ENCODE results near the gene MAN1A1. TPM values are rescaled to one million over a fixed set of nuclear protein-coding genes. Genes with fewer than 3 reads are reported as not detected.

The MAN1A1 gene
- total RNA-seq, 2 donors from 2014 or later: 24.8 to 35.8 TPM

- no peaks in the 10 kb centered on the region for H3K9me3 ChIP-seq
- no peaks in the 10 kb centered on the region for H3K27me3 ChIP-seq
- H3K4me1 ChIP-seq: no peaks in the 10 kb centered on the region
- TF ChIP-seq, protein P1, sequence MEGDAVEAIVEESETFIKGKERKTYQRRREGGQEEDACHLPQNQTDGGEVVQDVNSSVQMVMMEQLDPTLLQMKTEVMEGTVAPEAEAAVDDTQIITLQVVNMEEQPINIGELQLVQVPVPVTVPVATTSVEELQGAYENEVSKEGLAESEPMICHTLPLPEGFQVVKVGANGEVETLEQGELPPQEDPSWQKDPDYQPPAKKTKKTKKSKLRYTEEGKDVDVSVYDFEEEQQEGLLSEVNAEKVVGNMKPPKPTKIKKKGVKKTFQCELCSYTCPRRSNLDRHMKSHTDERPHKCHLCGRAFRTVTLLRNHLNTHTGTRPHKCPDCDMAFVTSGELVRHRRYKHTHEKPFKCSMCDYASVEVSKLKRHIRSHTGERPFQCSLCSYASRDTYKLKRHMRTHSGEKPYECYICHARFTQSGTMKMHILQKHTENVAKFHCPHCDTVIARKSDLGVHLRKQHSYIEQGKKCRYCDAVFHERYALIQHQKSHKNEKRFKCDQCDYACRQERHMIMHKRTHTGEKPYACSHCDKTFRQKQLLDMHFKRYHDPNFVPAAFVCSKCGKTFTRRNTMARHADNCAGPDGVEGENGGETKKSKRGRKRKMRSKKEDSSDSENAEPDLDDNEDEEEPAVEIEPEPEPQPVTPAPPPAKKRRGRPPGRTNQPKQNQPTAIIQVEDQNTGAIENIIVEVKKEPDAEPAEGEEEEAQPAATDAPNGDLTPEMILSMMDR (IDR thresholded peaks at IDR 0.05): no peak
- H3K36me3 ChIP-seq: peaks cover 12% of the 10 kb centered on the region
- no peak overlapping the region for H3K4me3 ChIP-seq
- no peak overlapping the region for H3K27ac ChIP-seq
- no peak for DNase-seq (ENCODE audit: low spot score)
These were observed 163.1 kb downstream of the MAN1A1 start for GRCh38 chr6:119186490-119186889.

GRCh38 chr6:119184008-119184648, 165.4 kb downstream of the MAN1A1 start:
- Histone ChIP-seq H3K36me3 (peaks cover 16% of the 10 kb centered on the region), H3K9me3 (no peaks in the 10 kb centered on the region), H3K4me3 (no peak overlapping the region), H3K27ac (no peak overlapping the region), H3K4me1 (no peaks in the 10 kb centered on the region), H3K27me3 (no peaks in the 10 kb centered on the region)
- no peak for DNase-seq (ENCODE audit: low spot score)
- TF ChIP-seq, protein P1 (IDR thresholded peaks at IDR 0.05): no peak

DNA sequence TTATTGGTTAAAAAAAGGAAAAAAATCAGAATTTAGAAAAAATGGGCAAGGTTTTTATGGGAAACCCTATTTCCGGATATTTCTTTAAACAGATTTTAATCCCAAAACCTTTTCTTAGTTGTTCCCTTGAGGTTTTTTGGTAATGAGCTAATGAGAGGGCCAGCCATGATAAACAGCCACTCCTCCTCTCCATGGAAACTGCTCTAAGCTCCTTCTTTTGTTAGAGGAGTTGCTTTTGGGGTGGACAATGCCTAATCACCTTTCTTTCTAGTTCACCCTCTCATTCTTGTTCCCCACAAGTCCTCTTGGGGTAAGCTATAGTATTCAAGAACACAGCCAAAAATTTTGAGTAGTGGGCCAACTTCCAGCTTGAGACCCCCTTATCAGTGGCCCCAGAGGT, 166.1 kb downstream of the MAN1A1 start:
- no peaks in the 10 kb centered on the region for H3K27me3 ChIP-seq
- H3K9me3 ChIP-seq: no peaks in the 10 kb centered on the region
- H3K36me3 ChIP-seq: peaks cover 10% of the 10 kb centered on the region
- DNase-seq (ENCODE audit: low spot score): no peak
- H3K27ac ChIP-seq: no peak overlapping the region
- H3K4me3 ChIP-seq: no peak overlapping the region
- TF ChIP-seq, protein P1 (IDR thresholded peaks at IDR 0.05): no peak
- H3K4me1 ChIP-seq: no peaks in the 10 kb centered on the region

DNA sequence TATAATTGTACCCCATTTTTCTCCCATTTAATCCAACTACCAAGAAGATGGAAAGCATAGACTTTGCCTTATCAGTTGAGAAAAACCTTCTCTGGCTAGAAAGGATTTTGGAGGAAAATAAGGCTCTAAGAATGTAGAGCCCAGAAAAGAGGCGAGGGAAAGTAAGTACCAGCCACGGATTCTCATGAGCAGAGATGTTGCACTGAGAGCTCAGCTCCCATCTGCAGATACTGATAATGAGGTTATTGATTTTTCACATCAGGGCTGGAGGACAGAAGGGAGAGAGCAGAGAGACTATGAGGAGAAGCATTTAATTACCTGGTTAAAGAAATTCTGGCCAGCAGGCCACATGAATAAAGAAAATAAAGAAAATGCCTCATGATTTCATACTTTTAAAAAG, 166.7 kb downstream of the MAN1A1 start:
- H3K4me3 ChIP-seq: no peak overlapping the region
- H3K4me1 ChIP-seq: no peaks in the 10 kb centered on the region
- no peaks in the 10 kb centered on the region for H3K27me3 ChIP-seq
- H3K36me3 ChIP-seq: peaks cover 7% of the 10 kb centered on the region
- no peaks in the 10 kb centered on the region for H3K9me3 ChIP-seq
- DNase-seq (ENCODE audit: low spot score): no peak
- no peak overlapping the region for H3K27ac ChIP-seq
- TF ChIP-seq, protein P1 (IDR thresholded peaks at IDR 0.05): no peak

DNA sequence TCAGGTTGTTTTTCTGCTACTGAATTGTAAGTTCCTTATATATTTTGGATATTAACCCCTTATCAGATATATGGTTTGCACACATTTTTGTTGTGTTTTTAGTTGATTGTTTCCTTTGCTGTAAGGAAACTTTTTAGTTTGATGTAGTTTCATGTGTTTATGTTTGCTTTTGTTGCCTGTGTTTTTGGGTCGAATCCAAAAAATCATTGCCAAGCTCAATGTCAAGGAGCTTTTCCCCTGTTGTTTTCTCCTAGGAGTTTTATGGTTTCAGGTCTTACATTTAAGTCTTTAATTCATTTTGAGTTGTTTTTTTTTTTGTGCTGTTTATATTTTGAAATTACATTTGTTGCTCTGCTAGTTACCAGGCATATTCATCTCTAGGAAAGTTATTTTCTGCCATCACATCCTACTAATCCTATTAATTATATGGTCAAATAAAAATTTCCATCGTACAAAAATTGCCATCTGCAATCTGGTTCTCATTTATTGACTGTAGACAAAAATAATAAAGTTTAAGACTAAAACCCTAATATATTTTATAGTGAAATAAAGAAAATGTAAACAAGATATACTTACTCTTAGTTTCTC, 167.3 kb downstream of the MAN1A1 start:
- Histone ChIP-seq H3K27me3 (no peaks in the 10 kb centered on the region), H3K36me3 (peaks cover 7% of the 10 kb centered on the region), H3K4me1 (no peaks in the 10 kb centered on the region), H3K9me3 (no peaks in the 10 kb centered on the region), H3K27ac (no peak overlapping the region), H3K4me3 (no peak overlapping the region)
- TF ChIP-seq, protein P1 (IDR thresholded peaks at IDR 0.05): no peak
- no peak for DNase-seq (ENCODE audit: low spot score)

DNA sequence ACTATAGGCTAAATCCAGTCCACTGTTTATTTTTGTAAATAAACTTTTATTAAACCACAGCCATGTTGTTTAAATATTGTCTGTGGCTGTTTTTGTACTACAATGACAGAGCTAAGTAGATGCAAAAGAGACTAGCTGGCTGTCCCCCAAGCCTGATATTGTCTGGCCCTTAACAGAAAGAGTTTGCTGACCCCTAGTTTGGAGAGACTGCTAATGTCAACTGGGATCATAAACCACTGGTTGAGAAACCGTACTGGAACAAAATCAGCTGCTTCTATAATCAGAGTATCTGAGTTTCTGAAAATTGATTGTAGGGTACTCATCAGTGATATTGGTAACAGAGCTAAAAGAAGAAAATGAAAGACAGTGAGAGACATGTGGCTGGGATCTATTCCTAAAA, 168.5 kb downstream of the MAN1A1 start:
- DNase-seq (ENCODE audit: low spot score): no peak
- peaks cover 7% of the 10 kb centered on the region for H3K36me3 ChIP-seq
- TF ChIP-seq, protein P1 (IDR thresholded peaks at IDR 0.05): no peak

More for the DNA sequence above, 168.5 kb downstream of the MAN1A1 start:
- no peak overlapping the region for H3K4me3 ChIP-seq
- H3K27me3 ChIP-seq: no peaks in the 10 kb centered on the region
- no peaks in the 10 kb centered on the region for H3K4me1 ChIP-seq
- H3K27ac ChIP-seq: no peak overlapping the region
- H3K9me3 ChIP-seq: no peaks in the 10 kb centered on the region

Data from right atrium auricular region (tissue), 2 donors.